Esophagus (tissue), 2 donors: Measurements from ENCODE around the gene CHD1. TPM values are rescaled to one million over a fixed set of nuclear protein-coding genes. Genes with fewer than 3 reads are reported as not detected.

Source experiments
- H3K27ac ChIP-seq, 2 donors: one replicate each; pipeline ENCODE4 v1.5.1; 2013; ENCODE audit warnings: low read depth in 2 of 2, mild to moderate bottlenecking in 2 of 2, inconsistent platforms in 1 of 2, low read length in 1 of 2, moderate library complexity in 1 of 2
- H3K27me3 ChIP-seq, 2 donors: one replicate each; pipeline ENCODE4 v1.6.1; 2013; ENCODE audit warnings: low read length in 2 of 2, control low read depth in 1 of 2, mild to moderate bottlenecking in 1 of 2; ENCODE audit not compliant: insufficient read depth in 2 of 2, control insufficient read depth in 1 of 2
- H3K36me3 ChIP-seq, 2 donors: one replicate each; pipeline ENCODE4 v1.6.1; 2013; ENCODE audit warnings: low read length in 1 of 2; ENCODE audit not compliant: control insufficient read depth in 2 of 2, insufficient read depth in 2 of 2
- H3K4me1 ChIP-seq, 2 donors: one replicate each; pipeline ENCODE4 v1.6.1; 2013; ENCODE audit warnings: low read length in 1 of 2; ENCODE audit not compliant: control insufficient read depth in 2 of 2, insufficient read depth in 2 of 2
- H3K4me3 ChIP-seq, 2 donors: one replicate each; pipeline ENCODE4 v1.5.1; 2013; ENCODE audit warnings: low read length in 2 of 2, mild to moderate bottlenecking in 2 of 2, low read depth in 1 of 2, moderate library complexity in 1 of 2
- H3K9me3 ChIP-seq, 2 donors: one replicate each; pipeline ENCODE4 v1.6.1; 2013; ENCODE audit warnings: mild to moderate bottlenecking in 2 of 2, low read depth in 1 of 2, low read length in 1 of 2, moderate library complexity in 1 of 2; ENCODE audit not compliant: control insufficient read depth in 2 of 2, insufficient read depth in 1 of 2
- WGBS, 2 donors: extraction: QIAGEN DNeasy Blood & Tissue Kit; methylation state at CpG; one replicate each; pipeline ENCODE4 v1.1.7; 2013; 5-methylcytosine and 5-hydroxymethylcytosine counted together
- polyA plus RNA-seq, 2 donors: library from polyadenylated mRNA; stranded (reverse); fragments of 200-250 nt; gene quantifications; one replicate each; pipeline ENCODE4 v1.2.3, GENCODE V29; 2013
- donor health status: healthy with polysubstance abuse.
- donor health status: Bipolar disorder and iron deficiency.

The CHD1 gene
- 10 to 100 TPM; 10.5 to 11.2 TPM for polyA plus RNA-seq

DNA sequence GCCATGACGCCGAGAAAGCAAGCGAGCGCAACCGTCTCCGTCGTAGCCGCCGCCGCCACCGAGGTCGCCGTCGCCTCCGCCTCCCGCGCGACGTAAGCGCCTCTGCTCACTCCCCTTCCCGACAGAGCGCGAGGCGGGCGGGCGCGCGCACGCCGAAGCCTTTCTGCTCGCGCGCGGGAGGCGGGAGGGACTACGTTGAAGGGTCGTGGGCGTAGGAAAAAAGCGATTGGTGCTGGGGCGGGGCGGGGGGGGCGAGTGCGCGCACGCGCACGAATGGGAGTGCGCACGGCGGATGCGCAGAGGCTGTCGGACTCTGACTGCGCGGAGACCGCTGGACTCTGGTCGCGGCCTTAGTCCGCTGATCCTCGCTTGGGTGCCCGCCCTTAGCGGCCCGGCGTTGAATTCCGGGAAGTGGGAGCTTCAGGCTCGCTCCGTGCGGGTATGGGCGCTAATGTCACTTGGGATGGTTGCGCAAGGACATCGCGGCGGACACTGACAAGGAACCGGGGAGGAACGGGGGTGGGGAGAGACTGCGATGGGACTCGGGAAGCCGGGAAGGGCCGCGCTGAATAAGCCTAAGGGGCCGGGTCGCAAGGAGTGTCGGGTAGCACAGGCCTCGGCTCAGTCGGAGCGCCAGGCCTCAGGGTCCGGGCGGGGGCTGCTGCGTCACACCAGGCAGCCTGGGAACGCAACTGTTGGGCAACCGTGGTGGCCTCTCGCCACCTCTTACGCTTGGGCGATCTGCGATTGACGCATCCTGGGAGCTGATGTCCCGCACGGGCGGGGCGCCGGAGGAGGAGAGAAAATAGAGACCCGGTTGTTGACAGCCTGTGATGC is at the start of gene CHD1:
CHD1 (minus strand) TSS at position 135 of the 837 bp plus-strand sequence. CDS start 2,621 bp downstream, outside the sequence.
- H3K9me3 ChIP-seq = no peaks in the 10 kb centered on the region
- WGBS, 2 donors = 0 to 1% methylated on average over 90 to 101 of the region's 101 CpGs
- no peaks in the 10 kb centered on the region for H3K4me1 ChIP-seq
- H3K27ac ChIP-seq = peak within 1 kb of the TSS; percentile 100
- no peaks in the 10 kb centered on the region for H3K36me3 ChIP-seq
- peak within 1 kb of the TSS; percentile 79 to 95 for H3K4me3 ChIP-seq
- H3K27me3 ChIP-seq = no peaks in the 10 kb centered on the region

DNA sequence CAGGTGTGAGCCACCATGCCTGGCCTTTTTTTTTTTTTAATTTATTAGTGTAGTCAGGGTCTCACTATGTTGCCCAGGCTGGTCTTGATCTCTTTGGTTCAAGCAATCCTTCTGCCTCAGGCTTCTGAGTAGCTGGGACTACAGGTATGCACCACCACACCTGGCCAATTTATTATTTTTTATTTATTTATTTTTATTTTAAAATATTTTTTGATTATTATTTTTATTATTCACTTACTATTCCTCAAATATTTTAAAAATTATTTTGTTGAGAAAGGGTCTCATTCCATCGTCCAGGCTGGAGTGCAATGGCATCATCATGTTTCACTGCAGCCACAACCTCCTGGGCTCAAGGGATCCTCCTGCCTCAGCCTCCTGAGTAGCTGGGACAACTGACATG is 49.7 kb upstream of the CHD1 start:
- 91 to 96% methylated on average over 1 of the region's 1 CpG for WGBS, 2 donors
- Histone ChIP-seq H3K4me1 (no peaks in the 10 kb centered on the region), H3K4me3 (no peak overlapping the region), H3K36me3 (no peaks in the 10 kb centered on the region), H3K27me3 (no peaks in the 10 kb centered on the region), H3K27ac (no peak overlapping the region), H3K9me3 (no peaks in the 10 kb centered on the region)

DNA sequence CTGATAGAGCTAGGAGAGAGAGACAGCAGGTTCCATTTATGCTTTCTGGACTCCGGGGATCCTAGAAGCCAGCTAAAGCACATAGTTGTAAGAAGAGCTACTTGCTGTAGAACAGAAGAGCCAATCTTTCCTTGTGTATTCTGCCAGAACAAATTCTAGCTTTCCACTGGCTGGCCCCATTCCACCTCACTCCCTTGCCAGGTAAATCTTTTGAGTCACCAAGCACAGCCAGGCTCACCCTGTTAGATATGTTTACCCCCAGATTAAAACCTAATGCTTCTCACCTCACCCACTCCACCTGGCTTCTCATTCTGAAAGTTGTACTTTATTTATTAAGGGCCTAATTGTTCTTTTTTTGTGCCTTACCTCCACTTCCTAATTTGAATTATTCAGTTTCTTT is 48.9 kb upstream of the CHD1 start:
- Histone ChIP-seq H3K4me1 (no peaks in the 10 kb centered on the region), H3K36me3 (no peaks in the 10 kb centered on the region), H3K27me3 (no peaks in the 10 kb centered on the region), H3K27ac (no peak overlapping the region), H3K9me3 (no peaks in the 10 kb centered on the region), H3K4me3 (no peak overlapping the region)
- WGBS, 2 donors = 50 to 60% methylated on average over 1 of the region's 1 CpG

DNA sequence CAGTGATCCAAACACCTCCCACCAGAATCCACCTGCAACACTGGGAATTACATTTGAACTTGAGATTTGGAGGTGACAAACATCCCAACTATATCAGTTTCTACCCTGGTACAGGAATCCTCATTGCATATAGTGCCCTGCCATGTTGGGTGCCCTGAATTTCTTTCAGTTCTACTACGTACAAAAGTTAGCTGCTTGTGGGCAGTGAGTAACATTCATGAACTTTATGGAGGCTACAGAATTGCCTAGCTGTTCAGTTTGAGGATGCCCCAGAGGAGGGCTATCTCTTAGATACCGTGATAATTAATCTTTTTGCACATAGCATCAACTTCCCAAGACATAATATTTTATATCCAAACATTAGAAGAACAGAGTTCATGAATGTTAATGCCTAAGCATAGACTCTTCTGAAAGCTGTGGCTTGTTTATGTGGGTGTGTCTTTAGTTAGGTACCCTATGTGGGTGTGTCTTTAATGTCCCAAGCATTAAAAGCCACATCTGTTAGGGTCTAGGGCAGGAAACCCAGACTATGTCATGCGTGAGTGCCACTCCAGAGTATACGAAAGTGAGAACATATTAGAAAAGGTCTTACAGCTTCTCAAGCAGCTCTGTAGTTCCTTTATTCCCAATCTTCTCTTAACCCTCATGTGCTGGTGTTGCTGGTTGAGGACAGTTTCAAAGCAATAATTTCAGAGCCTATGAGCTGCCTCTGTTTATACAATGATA is 47.0 kb upstream of the CHD1 start:
- H3K27me3 ChIP-seq = no peaks in the 10 kb centered on the region
- WGBS, 2 donors = 75 to 81% methylated on average over 4 of the region's 4 CpGs
- no peaks in the 10 kb centered on the region for H3K4me1 ChIP-seq
- no peak overlapping the region for H3K27ac ChIP-seq
- no peak overlapping the region for H3K4me3 ChIP-seq
- H3K36me3 ChIP-seq = no peaks in the 10 kb centered on the region
- no peaks in the 10 kb centered on the region for H3K9me3 ChIP-seq

DNA sequence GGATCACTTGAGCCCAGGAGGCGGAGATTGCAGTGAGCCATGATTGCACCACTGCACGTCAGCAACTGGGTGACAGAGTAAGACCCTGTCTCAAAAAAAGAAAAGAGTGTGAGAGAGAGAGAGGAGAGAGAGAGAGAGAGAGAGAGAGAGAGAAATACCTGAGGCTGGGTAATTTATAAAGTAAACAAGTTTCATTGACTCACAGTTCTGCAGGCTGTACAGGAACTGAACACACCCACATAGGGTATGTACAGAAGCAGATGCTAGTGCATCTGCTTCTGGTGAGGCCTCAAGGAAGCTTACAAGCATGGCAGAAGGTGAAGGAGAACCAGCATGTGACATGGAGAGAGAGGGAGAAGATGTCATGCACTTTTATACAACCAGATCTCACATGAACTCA is 46.4 kb upstream of the CHD1 start:
- Histone ChIP-seq H3K36me3 (no peaks in the 10 kb centered on the region), H3K9me3 (no peaks in the 10 kb centered on the region), H3K4me1 (no peaks in the 10 kb centered on the region), H3K27me3 (no peaks in the 10 kb centered on the region), H3K27ac (no peak overlapping the region), H3K4me3 (no peak overlapping the region)
- WGBS, 2 donors = 79 to 87% methylated on average over 2 of the region's 2 CpGs

DNA sequence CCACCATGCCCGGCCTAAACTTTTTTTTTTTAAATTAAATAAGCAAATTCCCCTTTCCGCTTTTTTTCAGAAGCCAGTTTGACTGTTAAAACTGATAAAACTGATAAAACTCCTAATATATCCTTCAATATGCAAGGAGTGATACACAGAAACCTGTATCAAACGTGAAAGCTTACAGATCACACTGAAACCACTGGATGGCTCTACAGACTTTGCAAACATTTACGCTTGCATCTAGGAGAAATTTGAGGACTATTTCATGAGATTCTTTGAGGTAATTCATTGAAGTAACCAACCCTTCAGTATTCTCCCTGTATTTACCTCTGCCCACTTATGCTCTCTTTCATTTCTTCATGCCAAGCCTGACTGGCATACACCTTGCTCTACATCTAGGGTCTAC is 40.6 kb upstream of the CHD1 start:
- WGBS, 2 donors = 88 to 90% methylated on average over 4 of the region's 4 CpGs
- Histone ChIP-seq H3K9me3 (peaks cover 0 to 2% of the 10 kb centered on the region in 2 donors), H3K27me3 (no peaks in the 10 kb centered on the region)

DNA sequence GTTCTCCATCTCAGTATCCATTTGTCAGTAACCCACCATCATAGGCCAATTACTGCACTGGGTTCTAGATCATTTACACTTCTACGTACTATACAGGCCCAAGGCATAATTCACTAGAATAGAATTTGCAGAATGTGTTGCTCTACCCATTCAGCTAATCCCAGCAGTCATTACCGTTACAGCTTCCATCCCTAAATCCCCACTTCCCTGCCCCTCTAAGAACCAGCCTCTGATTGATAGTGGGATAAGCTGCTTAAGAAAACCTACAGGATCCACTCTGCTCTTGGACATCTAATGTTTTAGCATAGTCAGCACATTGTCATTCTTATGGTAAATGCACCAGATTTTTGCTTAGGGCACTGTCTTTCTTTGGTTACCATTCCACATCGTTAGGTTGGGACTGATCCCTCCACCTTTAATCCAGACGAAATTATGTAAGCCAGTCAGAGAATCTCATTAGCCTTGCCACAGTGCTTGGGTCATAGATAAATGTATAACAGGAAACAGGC is 39.3 kb upstream of the CHD1 start:
- no peaks in the 10 kb centered on the region for H3K36me3 ChIP-seq
- no peaks in the 10 kb centered on the region for H3K27me3 ChIP-seq
- H3K9me3 ChIP-seq = peaks cover 0 to 2% of the 10 kb centered on the region in 2 donors
- no peaks in the 10 kb centered on the region for H3K4me1 ChIP-seq
- no peak overlapping the region for H3K27ac ChIP-seq
- H3K4me3 ChIP-seq = no peak overlapping the region
- WGBS, 2 donors = 86 to 88% methylated on average over 4 of the region's 4 CpGs

More for the DNA sequence above, 40.6 kb upstream of the CHD1 start:
- Histone ChIP-seq H3K4me1 (no peaks in the 10 kb centered on the region), H3K4me3 (no peak overlapping the region), H3K27ac (no peak overlapping the region), H3K36me3 (no peaks in the 10 kb centered on the region)

DNA sequence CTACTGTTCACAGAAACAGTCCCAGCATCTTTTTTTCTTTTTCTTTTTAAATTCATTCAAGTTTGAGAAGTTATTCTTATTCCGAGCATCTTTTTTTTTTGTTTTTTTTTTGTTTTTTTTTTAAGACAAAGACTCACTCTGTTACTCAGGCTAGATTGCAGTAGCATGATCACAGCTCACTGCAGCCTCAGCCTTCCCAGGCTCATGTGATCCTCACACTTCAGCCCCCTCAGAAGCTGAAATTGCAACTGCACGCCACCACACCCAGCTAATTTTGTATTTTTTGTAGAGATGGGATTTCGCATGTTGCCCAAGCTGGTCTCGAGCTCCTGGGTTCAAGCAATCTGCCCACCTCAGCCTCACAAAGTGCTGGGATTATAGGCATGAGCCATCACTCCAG is 36.4 kb upstream of the CHD1 start:
- H3K4me1 ChIP-seq = no peaks in the 10 kb centered on the region
- H3K9me3 ChIP-seq = peaks cover 0 to 2% of the 10 kb centered on the region in 2 donors
- WGBS, 2 donors = 95 to 96% methylated on average over 4 of the region's 4 CpGs
- no peak overlapping the region for H3K4me3 ChIP-seq
- H3K36me3 ChIP-seq = no peaks in the 10 kb centered on the region
- no peak overlapping the region for H3K27ac ChIP-seq
- H3K27me3 ChIP-seq = no peaks in the 10 kb centered on the region

DNA sequence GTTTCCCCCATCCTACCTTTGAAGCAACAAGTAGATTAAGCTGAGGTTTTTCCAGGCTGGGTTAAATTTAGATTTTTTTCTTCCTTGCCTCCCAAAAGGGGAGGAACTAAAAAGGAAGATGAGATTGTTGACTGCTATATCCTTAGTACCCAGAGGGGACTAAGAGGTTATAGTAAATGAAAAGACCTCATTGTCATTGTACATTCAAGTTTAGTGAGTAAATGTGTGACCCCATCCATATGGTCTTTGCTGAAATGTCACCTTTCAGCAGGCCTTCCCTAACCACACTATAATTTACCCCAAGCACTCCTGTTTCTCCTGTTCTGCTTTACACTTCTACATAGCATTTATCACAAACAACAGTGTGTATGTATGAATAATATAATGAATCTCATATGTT is 35.8 kb upstream of the CHD1 start:
- H3K4me1 ChIP-seq = no peaks in the 10 kb centered on the region
- H3K36me3 ChIP-seq = no peaks in the 10 kb centered on the region
- H3K27ac ChIP-seq = no peak overlapping the region
- no peaks in the 10 kb centered on the region for H3K27me3 ChIP-seq
- H3K9me3 ChIP-seq = peaks cover 0 to 2% of the 10 kb centered on the region in 2 donors
- H3K4me3 ChIP-seq = no peak overlapping the region
